ENCODE data around the gene EDIL3.

- TF ChIP-seq CTCF (conservative IDR thresholded peaks at IDR 0.05; ENCODE audit: low read length) (no peak), EZH2phosphoT487 (IDR thresholded peaks at IDR 0.05; ENCODE audit: borderline replicate concordance, low read depth, low read length) (no peak)
Observed at GRCh38 chr5:83972236-83972635, 412.4 kb downstream of the EDIL3 start.
